Endodermal cell (in vitro differentiated cells): Measurements from ENCODE around the gene NUMBL. TPM values are rescaled to one million over a fixed set of nuclear protein-coding genes. Genes with fewer than 3 reads are reported as not detected.

Experiments used
- DNase-seq: peaks from one replicate; pipeline ENCODE4 v3.0.0-alpha.2; 2017
- H3K27ac ChIP-seq: 2 replicates; pipeline ENCODE4 v1.5.1; 2013; ENCODE audit warnings: mild to moderate bottlenecking, low read depth, low read length, moderate library complexity
- H3K27me3 ChIP-seq: 2 replicates; pipeline ENCODE4 v1.6.1; 2013; ENCODE audit warnings: mild to moderate bottlenecking, low read length, moderate library complexity; ENCODE audit not compliant: insufficient read depth, control insufficient read depth, poor library complexity, severe bottlenecking
- H3K36me3 ChIP-seq: 2 replicates; pipeline ENCODE4 v1.7.0; 2013; ENCODE audit warnings: mild to moderate bottlenecking, low read length, moderate library complexity; ENCODE audit not compliant: control insufficient read depth, insufficient read depth
- H3K4me1 ChIP-seq: one replicate; pipeline ENCODE4 v1.7.0; 2013; ENCODE audit warnings: low read length; ENCODE audit not compliant: control insufficient read depth, insufficient read depth
- H3K4me3 ChIP-seq: 2 replicates; pipeline ENCODE4 v1.5.1; 2013; ENCODE audit warnings: mild to moderate bottlenecking, low read length, moderate library complexity
- H3K9ac ChIP-seq: 2 replicates; pipeline ENCODE4 v1.6.1; 2013; ENCODE audit warnings: mild to moderate bottlenecking, low read length, moderate library complexity; ENCODE audit not compliant: poor library complexity, severe bottlenecking; ENCODE audit errors: extremely low read depth
- H3K9me3 ChIP-seq: 2 replicates; pipeline ENCODE4 v1.6.1; 2013; ENCODE audit warnings: mild to moderate bottlenecking, low read length, moderate library complexity; ENCODE audit not compliant: control insufficient read depth
- H3K27ac Mint-ChIP-seq: 2 replicates; pipeline ENCODE4 v1.8.0; 2020; ENCODE audit warnings: mixed read lengths
- H3K27me3 Mint-ChIP-seq: 2 replicates; pipeline ENCODE4 v1.8.0; 2021; ENCODE audit warnings: mild to moderate bottlenecking, mixed read lengths; ENCODE audit not compliant: insufficient read depth
- H3K36me3 Mint-ChIP-seq: 2 replicates; pipeline ENCODE4 v1.8.0; 2020; ENCODE audit warnings: low read depth, mixed read lengths
- H3K4me1 Mint-ChIP-seq: 2 replicates; pipeline ENCODE4 v1.8.0; 2020; ENCODE audit warnings: mixed read lengths
- H3K4me3 Mint-ChIP-seq: 2 replicates; pipeline ENCODE4 v1.8.0; 2020; ENCODE audit warnings: mild to moderate bottlenecking, moderate library complexity, mixed read lengths
- H3K9me3 Mint-ChIP-seq: 2 replicates; pipeline ENCODE4 v1.8.0; 2020; ENCODE audit warnings: mild to moderate bottlenecking, mixed read lengths
- CTCF ChIP-seq: fragments of 200-600 bp; sonication (generic); conservative IDR thresholded peaks from 2 replicates; pipeline ENCODE4 v1.5.0; 2021; ENCODE audit warnings: antibody characterized with exemption, mild to moderate bottlenecking
- WGBS, 2 experiments: methylation state at CpG; one replicate each; pipeline versions ENCODE4 v1.1.5 to v1.1.7; 2013; ENCODE audit warnings: missing lambda C conversion rate in 2 of 2, mixed read lengths in 1 of 2; ENCODE audit not compliant: insufficient coverage in 1 of 2, insufficient read length in 1 of 2; 5-methylcytosine and 5-hydroxymethylcytosine counted together
- total RNA-seq, 2 donors: library from RNA; stranded (reverse); fragmentation: NEBNext Ultra II Directional in 1 of 2; extraction: Animal tissue kit (Norgen Biotek cat#: 25700) in 1 of 2; gene quantifications; 2 replicates in 1 of 2; 3 replicates in 1 of 2; pipeline ENCODE4 v1.2.1, GENCODE V29; 2021

Gene NUMBL
- total RNA-seq, 2 donors from 2014 or later: 32.7 to 46.9 TPM

- Mint-ChIP-seq H3K27me3 (no peaks in the 10 kb centered on the region), H3K4me3 (no peak overlapping the region), H3K4me1 (peaks cover 2% of the 10 kb centered on the region), H3K9me3 (no peaks in the 10 kb centered on the region), H3K27ac (no peak overlapping the region), H3K36me3 (peaks cover 26% of the 10 kb centered on the region)
- H3K36me3 ChIP-seq: peaks cover 31% of the 10 kb centered on the region
- no peaks in the 10 kb centered on the region for H3K4me1 ChIP-seq
- H3K27ac ChIP-seq: no peak overlapping the region
- no peaks in the 10 kb centered on the region for H3K9me3 ChIP-seq
- H3K4me3 ChIP-seq: no peak overlapping the region
- WGBS, 2 experiments: 96 to 97% methylated on average over 11 to 12 of the region's 12 CpGs
- no peak overlapping the region for H3K9ac ChIP-seq
- no peak for TF ChIP-seq CTCF
- no peaks in the 10 kb centered on the region for H3K27me3 ChIP-seq
- no peak for DNase-seq
Measured at GRCh38 chr19:40687525-40688016, 2.9 kb downstream of the NUMBL start.

- no peaks in the 10 kb centered on the region for H3K9me3 ChIP-seq
- no peak overlapping the region for H3K4me3 ChIP-seq
- 77 to 94% methylated on average over 2 to 14 of the region's 14 CpGs for WGBS, 2 experiments
- H3K4me1 Mint-ChIP-seq: peaks cover 2% of the 10 kb centered on the region
- no peak overlapping the region for H3K9ac ChIP-seq
- H3K4me3 Mint-ChIP-seq: no peak overlapping the region
- no peaks in the 10 kb centered on the region for H3K4me1 ChIP-seq
- no peaks in the 10 kb centered on the region for H3K9me3 Mint-ChIP-seq
- no peaks in the 10 kb centered on the region for H3K27me3 ChIP-seq
- no peak for TF ChIP-seq CTCF
- peaks cover 29% of the 10 kb centered on the region for H3K36me3 Mint-ChIP-seq
- no peak overlapping the region for H3K27ac Mint-ChIP-seq
- DNase-seq: no peak
- no peaks in the 10 kb centered on the region for H3K27me3 Mint-ChIP-seq
- H3K27ac ChIP-seq: no peak overlapping the region
- peaks cover 36% of the 10 kb centered on the region for H3K36me3 ChIP-seq
Measured at GRCh38 chr19:40686882-40687524, 3.4 kb downstream of the NUMBL start.

- Mint-ChIP-seq H3K4me3 (no peak overlapping the region), H3K27ac (no peak overlapping the region), H3K9me3 (no peaks in the 10 kb centered on the region), H3K36me3 (peaks cover 38% of the 10 kb centered on the region), H3K4me1 (no peaks in the 10 kb centered on the region), H3K27me3 (no peaks in the 10 kb centered on the region)
- 93% methylated on average over 4 to 6 of the region's 6 CpGs for WGBS, 2 experiments
- no peaks in the 10 kb centered on the region for H3K4me1 ChIP-seq
- no peak for TF ChIP-seq CTCF
- DNase-seq: no peak
- H3K9me3 ChIP-seq: no peaks in the 10 kb centered on the region
- no peak overlapping the region for H3K4me3 ChIP-seq
- peaks cover 45% of the 10 kb centered on the region for H3K36me3 ChIP-seq
- no peak overlapping the region for H3K9ac ChIP-seq
- no peak overlapping the region for H3K27ac ChIP-seq
- no peaks in the 10 kb centered on the region for H3K27me3 ChIP-seq
Measured at GRCh38 chr19:40685563-40685962, 4.9 kb downstream of the NUMBL start.
